Left ventricle myocardium superior (tissue), 1 donor: Measurements from ENCODE around the gene AP1S1. TPM values are rescaled to one million over a fixed set of nuclear protein-coding genes. Genes with fewer than 3 reads are reported as not detected.
"Not testable (repeated sequence)": the region's sequence is repeated elsewhere in the genome, so short reads cannot be mapped to it uniquely, and the experiment has no call there.

Source experiments
- ATAC-seq: fragments of 200-7000 bp; cut with Tn5 transposase; one replicate; pipeline ENCODE4 v1.9.1; 2020; ENCODE audit warnings: mild to moderate bottlenecking, moderate library complexity
- DNase-seq: peaks from one replicate; pipeline ENCODE4 v3.0.0-alpha.2; 2020
- intact Hi-C: fragments of 100-400 bp; cut with micrococcal nuclease; formaldehyde crosslinking; loops from one replicate; pipeline ENCODE4 v1.11.0; 2022
- long read RNA-seq: library from polyadenylated mRNA; unstranded; transcript quantifications from one replicate; pipeline ENCODE4 v2.0.0, GENCODE V29; 2021
- total RNA-seq: library from RNA; stranded (reverse); fragmentation: NEBNext Ultra II Directional; extraction: Animal tissue kit (Norgen Biotek cat#: 25700); gene quantifications from one replicate; pipeline ENCODE4 v1.2.1, GENCODE V29; 2021
- donor health status: DM: no; HTN: yes; CAD: no; lungs with severe emphysema.

Gene AP1S1
- total RNA-seq: 11.8 TPM
- long read RNA-seq, partial matches to known transcripts: 1 of 2 reads
- long read RNA-seq, other reads (novel, unspliced or antisense): 0 of 2 reads

DNA sequence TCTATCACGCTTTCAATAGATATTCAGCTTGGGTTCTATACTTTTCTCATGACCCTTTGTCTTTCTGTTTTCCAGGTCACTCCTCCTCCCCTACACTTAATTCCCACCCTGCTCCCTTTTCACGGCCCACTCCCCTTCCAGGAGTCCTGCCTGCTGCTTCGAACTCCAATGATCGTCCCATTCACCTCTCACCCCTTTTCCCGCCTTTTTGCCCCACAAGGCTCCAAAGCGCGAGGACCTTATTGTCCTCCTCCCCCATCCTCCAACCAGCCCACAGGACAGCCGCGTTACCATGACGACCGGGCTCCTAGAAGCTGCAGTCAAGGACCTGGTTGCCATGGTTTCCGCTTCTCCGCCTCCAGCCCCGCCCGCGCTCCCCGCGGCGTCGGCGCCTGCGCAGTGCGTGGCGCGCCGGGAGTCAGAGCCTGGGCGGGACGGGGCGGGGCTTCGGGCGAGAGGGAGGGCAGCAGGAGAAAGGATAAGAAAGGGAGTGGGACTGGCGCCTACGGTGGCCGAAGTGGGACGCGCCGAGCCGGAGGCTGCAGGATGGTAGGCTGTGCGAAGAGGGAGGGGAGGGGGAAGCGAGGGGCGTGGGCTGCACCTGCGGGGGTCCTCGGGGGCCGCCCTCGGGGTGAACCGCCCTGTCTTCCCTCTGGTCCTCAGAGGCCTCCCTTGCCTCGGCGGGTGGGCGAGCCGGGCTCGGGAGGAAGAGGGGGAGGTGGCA, at the start of gene AP1S1:
TSS of gene AP1S1 (plus strand) at position 508 of the 724 bp plus-strand sequence. CDS start at position 547, 39 bp downstream.
- intact Hi-C loops: no loop called here
- ATAC-seq (peak; percentile 99), DNase-seq (peak; percentile 95)

DNA sequence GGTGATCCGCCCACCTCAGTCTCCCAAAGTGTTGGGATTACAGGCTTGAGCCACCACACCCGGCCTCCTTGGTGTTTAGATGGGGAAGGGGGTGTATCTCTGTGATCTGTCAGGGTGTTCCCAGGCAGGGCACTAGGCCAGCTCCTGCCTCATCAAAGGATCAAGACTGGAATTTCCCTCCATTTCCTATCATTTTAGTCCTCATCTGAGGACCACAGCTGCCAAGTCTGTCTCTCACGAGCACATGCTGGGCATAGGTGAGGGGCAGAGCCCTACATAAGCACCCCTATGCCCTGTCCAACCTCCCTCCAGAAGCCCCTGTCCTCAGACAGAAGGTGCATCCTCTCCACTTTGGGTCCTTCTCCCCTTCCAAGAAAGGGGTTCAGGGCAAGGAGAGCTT, 49.5 kb upstream of the AP1S1 start:
- DNase-seq: no peak
- intact Hi-C loops: no loop called here
- no peak for ATAC-seq

DNA sequence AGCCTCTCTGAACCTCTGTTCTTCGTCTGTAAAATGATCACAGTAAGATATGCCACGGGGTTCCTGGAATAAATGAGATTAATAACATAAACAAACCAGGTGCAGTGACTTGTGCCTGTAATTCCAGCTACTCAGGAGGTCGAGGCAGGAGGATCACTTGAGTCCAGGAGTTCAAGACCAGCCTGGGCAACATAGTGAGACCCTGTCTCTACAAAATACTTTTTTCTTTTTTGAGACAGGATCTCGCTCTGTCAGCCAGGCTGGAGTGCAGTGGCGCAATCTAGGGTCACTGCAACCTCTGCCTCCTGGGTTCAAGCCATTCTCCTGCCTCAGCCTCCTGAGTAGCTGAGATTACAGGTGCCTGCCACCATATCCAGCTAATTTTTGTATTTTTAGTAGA, 49.0 kb upstream of the AP1S1 start:
- intact Hi-C loops, DNase-seq, ATAC-seq: not testable (repeated sequence)

DNA sequence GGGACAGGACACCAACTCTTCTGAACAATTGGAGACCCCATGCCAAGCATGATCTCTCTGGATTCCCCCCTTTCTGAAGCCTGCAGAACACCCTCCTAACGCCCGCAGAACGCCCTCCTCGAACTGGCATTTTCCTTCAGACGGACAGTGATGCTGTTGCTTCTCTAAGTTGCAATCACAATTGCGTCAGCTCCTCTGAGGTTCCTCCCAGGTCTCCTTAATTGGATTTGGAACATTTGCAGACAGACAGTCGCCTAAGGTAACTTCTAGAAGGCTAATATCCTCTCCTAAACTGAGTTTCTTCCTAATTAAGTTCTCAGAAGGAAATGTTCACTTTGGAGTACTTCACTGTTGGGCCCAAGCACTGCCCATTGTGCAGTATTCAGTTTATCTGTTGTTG, 47.9 kb upstream of the AP1S1 start:
- intact Hi-C loops: no loop called here
- ATAC-seq (no peak), DNase-seq (no peak)

DNA sequence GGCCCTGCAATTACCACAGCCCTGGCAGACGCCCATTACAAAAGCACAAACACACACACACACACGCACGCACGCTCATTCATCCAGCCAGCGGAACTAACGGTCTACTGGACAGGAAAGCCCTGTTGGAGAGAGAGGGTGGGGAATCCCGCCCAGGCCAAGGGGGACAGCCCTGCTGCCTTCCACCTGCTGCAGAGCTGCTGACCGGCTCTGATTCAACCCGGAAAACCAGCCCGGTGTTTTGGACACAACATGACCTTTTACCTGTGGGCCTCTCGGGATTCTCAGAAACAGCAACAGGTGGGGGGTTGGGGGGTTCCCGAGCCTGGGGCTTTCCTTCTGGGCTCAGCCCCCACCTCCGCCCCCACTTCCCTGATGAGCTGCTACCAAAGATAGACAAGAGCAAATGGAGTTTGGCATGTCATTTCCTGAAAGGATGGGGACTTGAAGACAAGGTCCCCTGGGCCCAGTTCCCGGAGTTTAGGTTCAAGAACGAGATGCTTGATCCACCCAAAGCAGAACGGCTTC, 45.9 kb upstream of the AP1S1 start:
- intact Hi-C loops: no loop called here
- ATAC-seq: peak; percentile 57
- peak; percentile 67 for DNase-seq

DNA sequence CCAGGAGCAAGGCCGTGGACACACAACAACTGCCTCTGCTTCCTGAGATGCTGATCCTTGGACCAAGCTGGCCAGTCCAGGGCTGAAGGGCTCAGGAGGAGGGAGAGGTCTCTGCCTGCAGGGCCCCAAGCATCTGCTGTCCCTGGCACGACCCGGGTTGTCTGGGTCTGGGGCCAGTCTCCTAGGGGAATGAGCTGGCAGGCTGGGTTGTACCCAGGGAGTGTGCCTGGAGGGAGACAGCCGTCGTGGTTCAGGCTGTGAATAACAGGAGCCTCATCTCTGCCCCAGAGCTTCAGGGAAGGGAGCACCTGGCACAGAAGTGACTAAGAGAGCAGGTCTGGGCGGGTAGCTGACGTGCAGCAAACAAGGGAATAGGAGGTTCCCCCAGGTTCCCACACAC, 45.3 kb upstream of the AP1S1 start:
- ATAC-seq: no peak
- DNase-seq: no peak
- intact Hi-C loops: no loop called here

DNA sequence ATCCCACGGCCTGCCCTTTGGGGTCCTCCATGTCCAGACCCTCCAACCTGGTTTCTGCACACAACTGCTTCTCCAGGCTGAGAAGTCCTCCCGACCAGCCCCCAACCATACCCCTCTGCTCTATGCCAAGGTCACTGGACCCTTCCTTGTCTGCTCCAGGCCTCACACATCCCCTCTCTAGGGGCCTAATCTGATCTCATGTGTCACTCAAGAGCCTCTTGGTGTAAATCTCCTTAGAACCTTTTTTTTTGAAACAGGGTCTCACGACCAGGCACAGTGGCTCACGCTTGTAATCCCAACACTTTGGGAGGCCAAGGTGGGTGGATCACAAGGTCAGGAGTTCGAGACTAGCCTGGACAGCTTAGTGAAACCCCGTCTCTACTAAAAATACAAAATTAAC, 44.9 kb upstream of the AP1S1 start:
- DNase-seq (no peak), ATAC-seq (no peak)
- intact Hi-C loops: no loop called here

DNA sequence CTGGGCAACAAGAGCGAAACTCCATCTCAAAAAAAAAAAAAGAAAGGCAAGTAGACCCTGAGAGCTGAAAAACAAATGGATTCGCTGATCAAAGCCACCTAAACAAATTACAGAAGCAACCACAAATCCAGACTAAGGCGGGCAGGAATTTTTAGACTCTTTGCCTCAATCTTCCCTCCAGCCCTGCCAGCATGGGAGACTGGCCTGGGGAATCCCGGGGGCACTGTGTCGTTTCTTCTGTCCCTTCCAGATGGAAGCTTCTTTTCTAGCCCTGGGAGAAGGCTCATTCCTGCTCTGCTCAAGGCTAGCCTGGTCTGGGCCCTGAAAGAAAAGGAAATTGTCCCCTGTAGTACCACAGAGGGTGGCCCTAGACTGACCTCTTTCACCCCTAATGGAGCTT, 43.0 kb upstream of the AP1S1 start:
- no peak for DNase-seq
- intact Hi-C loops: no loop called here
- no peak for ATAC-seq

DNA sequence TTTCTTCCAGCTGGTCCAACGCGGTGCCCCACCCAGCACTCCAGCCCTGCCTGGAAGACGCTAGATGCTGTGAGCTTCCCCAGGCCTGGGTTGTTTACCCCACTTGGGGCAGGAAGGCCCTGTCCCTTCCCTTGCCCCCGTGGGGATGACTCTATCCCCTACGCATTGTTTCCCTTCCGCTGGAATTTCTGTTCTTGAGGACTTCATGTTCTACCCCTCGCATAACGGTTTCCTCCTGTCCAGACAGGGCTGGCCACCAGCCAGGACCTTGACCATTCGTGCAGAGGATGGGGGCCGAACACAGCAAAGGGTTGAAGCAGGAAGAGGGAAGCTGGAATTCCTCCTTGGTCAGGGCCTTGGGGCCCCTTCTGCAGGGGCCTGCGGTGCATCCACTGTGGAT, 42.0 kb upstream of the AP1S1 start:
- DNase-seq (peak; percentile 86), ATAC-seq (peak; percentile 86)
- intact Hi-C loops: no loop called here

DNA sequence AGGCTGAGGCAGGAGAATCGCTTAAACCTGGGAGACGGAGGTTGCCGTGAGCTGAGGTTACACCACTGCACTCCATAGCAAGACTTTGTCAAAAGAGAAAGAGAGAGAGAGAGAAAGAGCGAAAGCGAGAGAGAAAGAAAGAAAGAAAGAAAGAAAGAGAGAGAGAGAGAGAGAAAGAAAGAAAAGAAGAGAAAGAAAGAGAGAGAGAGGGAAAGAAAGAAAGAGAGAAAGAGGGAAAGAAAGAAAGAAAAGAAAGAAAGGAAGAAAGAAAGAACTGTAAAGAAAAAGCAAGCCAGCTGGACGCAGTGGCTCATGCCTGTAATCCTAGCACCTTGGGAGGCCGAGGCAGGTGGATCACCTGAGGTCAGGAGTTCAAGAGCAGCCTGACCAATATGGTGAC, 41.1 kb upstream of the AP1S1 start:
- DNase-seq, intact Hi-C loops, ATAC-seq: not testable (repeated sequence)

DNA sequence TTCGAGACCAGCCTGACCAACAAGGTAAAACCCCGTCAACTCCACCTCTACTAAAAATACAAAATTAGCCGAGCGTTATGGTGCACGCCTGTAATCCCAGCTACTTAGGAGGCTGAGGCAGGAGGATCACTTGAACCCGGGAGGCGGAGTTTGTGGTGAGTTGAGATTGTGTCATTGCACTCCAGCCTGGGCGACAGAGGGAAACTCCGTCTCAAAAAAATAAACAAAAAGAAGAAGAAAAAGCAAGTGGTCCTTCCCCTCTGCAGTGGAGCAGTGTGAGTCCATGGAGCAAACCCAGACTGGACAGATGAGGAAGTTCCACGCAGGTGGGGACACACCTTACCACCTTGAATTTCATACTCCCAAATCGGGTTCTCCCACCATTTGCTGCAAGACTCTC, 40.4 kb upstream of the AP1S1 start:
- intact Hi-C loops: no loop called here
- DNase-seq: no peak
- ATAC-seq: no peak

DNA sequence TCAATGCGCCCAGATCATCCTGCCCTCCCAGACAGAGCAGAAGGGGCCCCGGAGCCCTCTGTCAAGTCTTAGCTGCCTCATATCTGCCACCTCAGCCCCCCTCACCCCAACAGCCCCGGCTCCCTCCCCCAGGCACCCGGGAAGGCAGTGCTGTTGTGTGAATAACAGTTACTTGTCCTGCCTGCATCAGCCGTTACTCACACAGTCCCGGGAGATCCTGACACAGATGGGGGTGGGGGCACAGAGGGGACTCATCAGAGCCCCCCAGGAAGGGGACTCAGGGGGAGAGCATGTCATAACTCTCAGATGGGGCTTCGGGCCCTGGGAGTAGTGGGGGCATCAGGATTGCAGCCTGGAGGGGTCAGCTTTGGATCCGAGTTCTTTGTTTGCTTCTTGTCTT, 39.8 kb upstream of the AP1S1 start:
- DNase-seq (no peak), ATAC-seq (no peak)
- intact Hi-C loops: no loop called here

DNA sequence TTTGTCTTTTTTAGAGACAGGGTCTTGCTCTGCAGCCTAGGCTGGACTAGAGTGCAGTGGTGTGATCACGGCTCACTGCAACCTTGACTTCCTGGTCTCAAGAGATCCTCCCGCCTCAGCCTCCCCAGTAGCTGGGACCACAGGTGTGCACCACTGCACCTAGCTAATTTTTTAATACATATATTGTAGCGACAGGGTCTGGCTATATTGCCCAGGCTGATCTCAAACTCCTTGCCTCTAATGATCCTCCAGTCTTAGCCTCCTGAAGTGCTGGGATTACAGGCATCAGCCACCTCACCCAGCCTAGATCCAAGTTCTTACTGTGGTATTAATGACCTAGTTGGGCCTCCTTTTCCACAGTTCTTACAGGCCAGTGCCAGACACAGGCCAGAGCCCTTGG, 39.1 kb upstream of the AP1S1 start:
- ATAC-seq (no peak), DNase-seq (no peak)
- intact Hi-C loops: no loop called here

DNA sequence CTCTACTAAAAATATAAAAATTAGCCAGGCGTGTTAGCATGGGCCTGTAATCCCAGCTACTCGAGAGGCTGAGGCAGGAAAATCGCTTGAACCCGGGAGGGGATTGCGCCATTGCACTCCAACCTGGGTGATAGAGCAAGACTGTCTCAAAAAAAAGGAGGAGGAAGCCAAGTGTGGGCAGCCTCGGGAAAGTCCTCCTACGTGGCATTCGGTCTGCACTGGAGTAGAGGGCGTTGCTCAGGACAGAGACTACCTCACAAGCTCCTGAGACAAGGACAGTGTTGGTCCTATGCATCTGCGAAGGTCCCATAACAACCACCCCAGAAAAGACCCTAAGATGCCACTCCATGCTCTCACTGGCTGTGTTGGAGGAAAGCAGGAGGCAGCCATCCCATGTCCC, 37.4 kb upstream of the AP1S1 start:
- no peak for DNase-seq
- ATAC-seq: no peak
- intact Hi-C loops: no loop called here

DNA sequence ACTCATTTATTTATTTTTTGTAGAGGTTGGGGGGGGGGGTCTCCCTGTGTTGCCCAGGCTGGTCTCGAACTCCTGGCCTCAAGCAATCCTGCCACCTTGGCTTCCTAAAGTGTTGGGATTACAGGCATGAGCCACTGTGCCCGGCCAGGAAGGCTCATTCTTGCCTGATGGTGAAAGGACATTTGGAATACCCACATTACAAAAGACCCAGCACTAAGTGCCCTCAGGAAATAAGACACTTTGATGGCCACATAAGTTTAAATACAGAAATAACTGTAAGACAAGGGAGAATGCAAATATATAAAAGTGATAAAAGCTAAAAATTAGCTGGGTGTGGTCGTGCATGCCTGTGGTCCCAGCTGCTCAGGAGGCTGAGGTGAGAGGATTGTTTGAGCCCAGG, 35.4 kb upstream of the AP1S1 start:
- no peak for DNase-seq
- no peak for ATAC-seq
- intact Hi-C loops: no loop called here

DNA sequence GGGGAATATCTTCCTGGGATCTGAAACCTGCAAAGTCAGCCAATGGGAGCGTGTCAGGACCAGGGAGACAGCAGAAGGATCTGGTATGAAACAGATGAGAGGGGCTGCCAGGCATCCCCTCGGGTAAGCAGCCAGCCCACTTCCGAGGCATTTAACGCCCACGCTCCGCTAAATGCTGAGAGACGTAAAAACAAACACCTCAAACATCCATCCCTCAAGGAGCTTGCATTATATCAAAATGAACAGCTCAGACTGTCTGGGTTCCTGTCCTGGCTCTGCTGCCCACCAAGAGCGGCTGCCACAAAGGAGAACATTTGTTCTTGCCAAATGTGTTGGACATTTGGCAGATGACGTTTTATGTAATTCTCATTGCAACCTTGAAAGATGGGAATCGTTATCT, 34.4 kb upstream of the AP1S1 start:
- intact Hi-C loops: no loop called here
- ATAC-seq (no peak), DNase-seq (no peak)

DNA sequence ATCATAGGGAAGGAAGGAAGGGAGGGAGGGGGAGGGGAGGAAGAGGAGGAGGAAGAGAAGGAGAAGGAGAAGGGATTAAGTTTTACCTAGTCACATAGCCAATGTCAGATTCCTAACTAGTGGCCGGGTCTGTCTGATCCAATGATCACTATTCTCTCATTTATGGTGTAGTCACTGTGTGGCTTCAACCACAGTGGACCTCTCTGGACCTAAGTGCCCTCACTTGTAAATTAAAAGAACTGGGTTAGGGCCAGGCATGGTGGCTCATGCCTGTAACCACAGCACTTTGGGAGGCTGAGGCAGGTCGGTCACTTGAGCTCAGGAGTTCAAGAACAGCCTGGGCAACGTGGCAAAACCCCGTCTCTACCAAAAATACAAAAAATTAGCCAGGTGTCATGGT, 34.0 kb upstream of the AP1S1 start:
- no peak for DNase-seq
- ATAC-seq: no peak
- intact Hi-C loops: no loop called here

DNA sequence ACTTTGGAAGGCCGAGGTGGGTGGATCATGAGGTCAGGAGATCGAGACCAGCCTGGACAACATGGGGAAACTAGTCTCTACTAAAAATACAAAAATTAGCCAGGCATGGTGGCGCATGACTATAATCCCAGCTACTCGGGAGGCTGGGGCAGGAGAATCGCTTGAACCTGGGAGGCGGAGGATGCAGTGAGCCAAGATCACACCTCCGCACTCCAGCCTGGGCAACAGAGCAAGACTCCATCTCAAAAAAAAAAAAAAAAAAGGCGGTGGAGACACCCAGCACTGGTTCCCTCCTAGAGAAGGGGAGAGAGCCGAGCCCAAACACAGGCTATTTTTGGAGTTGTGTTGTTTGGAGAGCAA, 32.7 kb upstream of the AP1S1 start:
- ATAC-seq, DNase-seq, intact Hi-C loops: not testable (repeated sequence)

DNA sequence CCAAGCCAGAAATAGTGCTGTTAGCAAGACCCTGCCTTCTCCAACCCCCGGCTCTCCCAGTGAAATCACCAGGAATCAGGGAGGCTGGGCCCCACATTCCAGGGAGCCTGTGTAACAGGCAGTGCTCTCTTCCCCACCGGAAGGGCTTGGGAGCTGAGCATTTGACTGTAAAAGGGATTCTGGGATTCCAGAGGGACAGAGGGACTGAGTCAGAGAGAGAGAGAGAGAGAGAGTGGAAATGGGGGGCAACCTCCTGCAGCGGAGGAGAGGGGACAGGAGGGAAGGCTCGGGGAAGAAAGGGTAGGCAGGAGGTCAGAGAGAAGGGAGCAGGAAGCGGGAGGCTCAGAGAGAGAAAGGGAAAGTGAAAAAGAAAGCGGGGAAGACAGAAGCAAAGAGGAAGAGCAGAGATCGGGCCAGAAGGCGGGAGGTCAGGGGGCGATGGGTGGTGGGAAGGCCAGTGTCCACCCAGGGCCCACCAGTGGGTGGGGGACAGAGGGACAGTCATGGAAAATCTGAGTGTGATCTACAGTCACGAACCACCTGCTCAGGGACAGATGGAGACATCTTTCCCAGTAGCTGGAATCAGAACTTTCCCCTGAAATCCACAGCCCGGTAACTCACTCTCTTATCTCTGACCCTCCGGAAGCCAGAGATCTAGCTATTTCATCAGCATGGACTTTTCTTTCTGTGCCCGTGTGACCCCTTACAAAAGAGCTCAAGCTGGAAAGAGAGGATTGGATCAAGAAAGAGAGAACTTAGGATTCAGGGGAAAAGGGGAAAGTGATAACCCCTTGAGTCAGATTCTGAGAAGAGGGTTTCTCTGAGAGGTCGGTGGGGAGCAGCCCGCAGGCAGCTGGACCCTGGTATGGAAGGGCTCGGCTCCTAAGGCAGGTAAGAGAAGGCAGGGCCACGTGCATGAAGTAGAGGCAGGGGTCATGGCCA, 32.0 kb upstream of the AP1S1 start:
- intact Hi-C loops: no loop called here
- ATAC-seq: peak; percentile 81

More for the DNA sequence above, 32.0 kb upstream of the AP1S1 start:
- peak; percentile 75 for DNase-seq
